Amniotic stem cell (primary cell): ENCODE measurements around the gene BROX.
A peak's percentile ranks its signal among the peaks of the same experiment; 100 is the strongest.
"Not testable (repeated sequence)": the region's sequence is repeated elsewhere in the genome, so short reads cannot be mapped to it uniquely, and the experiment has no call there.

Experiments used
- DNase-seq: peaks from one replicate; lab custom pipeline; 2025; lab: John Stamatoyannopoulos, UW

The BROX gene

DNA sequence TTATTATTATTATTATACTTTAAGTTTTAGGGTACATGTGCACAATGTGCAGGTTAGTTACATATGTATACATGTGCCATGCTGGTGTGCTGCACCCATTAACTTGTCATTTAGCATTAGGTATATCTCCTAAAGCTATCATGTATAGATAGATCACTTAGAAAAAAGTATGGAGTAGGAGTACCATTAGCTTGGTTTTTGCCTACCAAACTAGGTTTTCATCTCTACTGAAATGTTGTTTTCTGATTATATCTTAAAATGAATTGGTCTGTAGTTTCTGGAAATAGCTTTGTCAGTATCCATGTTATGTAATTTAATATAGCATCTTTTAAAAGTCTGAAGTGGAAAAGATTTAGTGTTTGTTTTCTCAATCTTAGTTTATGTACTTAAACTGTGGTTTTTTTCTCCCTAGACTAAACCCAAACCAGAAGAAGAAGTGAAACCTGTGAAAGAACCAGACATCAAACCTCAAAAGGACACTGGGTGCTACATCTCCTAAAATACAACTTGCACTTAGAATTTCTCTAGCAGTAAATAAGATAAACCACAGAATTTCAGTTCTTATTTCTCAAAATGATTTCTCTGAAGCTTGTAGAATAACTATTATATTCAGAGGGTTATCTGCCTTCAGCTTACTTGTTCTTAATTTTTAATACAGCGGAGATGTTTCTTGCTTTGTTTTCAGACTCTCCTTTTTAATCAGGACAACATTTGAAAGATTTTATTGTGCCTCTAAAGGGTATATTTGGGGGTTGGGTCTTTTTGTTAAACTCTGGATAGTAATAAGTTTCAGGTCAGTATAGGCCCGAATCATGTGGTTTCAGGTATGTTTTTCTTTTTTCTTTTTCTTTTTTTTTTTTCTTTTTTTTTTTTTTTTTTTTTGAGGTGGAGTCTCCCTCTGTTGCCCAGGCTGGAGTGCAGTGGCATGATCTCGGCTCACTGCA, 20.1 kb downstream of the BROX start:
- DNase-seq = no peak

DNA sequence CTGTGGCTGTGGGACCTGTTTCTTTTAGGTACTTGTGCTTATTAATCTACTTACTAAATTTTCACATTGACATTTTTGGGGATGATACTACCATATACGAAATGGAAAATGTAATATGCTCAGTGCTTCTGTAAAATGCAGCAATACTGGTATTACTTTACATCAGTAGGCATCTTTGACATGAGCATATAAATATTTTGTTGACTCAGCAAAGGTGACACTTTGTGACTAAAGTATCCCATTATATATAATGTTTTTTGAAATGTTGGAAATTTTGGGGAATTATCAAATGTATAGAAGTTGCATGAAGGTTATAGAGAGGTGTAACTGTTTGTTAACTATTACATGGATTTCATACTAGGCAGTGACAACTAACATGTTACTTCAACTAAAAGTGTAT, 22.4 kb downstream of the BROX start:
- DNase-seq = no peak

DNA sequence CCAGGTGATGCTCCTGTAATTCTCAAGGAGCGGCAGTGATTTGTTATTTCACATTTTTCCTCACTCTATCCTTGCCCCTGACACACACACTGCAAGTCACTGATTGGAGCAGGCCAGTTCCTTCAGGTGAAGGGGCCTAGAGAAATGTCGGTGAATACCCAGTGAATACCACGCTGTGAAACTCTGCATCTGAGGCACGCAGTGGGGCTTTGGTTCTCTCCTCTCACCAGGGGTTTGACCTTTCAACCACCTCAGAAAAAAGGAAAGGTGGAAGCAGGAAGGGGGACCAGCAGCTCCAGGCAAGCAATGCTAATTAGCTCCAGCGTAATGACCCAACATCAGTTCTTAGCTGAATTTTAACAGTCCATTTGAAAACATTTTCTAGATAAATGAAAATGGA, 24.1 kb downstream of the BROX start:
- no peak for DNase-seq

DNA sequence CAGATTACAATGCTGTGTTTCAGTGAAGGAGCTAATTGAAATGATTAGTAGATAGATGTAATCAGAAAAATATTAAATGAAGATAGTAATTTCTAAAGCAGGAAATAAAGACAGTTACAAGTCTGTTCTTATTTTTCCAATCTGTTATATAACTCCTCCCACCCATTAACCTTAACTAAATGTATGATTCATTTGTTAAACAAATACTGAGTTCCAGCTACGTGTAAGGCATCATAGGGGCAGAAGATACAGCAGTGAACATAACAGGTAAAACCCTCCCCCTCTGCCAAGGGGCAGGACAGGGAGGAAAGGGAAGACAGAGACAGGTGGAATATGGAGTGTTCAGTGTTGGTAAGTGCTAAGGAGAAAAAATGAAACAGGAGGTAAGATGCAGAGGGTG, 24.6 kb downstream of the BROX start, which contains the start of gene FAM177B:
Gene FAM177B (plus strand): TSS at position 231 of the 400 bp plus-strand sequence. CDS start 9,344 bp downstream, outside the sequence.
- no peak for DNase-seq

DNA sequence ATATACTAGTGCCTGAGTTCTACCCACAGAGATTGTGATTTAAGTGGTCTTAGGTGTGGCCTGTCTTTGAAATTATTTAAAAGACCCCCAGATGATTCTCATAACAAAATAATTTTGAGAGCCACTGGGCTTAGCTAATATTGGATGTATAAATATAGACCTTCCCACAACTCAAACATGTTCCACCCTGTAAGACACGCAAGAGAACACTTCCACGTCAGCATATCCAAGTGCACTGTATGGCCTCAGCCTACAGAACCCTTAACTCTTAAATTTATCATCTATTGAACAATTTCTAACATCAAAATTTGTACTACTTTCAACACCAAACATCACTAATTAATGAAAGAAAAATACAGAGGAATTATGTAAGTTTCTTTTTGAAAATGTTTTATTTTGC, 27.1 kb downstream of the BROX start:
- DNase-seq = no peak

DNA sequence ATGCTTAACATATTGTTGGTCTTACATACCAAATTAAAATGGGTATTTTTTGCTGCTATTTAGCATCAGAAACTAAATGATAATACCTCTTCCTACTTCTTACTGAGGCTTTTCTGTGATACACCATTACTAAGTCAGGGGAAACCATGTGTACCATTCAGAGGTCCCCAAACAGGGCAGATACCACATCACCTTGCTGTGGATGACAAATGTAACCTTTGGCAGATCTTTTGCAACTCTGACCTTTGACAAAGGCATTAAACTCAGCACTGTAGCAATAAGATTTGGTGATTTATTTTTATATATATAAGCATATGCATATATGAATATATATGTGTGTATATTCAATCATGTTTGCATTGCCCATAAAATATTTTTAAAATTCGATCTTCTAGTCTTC, 27.6 kb downstream of the BROX start:
- DNase-seq = no peak

DNA sequence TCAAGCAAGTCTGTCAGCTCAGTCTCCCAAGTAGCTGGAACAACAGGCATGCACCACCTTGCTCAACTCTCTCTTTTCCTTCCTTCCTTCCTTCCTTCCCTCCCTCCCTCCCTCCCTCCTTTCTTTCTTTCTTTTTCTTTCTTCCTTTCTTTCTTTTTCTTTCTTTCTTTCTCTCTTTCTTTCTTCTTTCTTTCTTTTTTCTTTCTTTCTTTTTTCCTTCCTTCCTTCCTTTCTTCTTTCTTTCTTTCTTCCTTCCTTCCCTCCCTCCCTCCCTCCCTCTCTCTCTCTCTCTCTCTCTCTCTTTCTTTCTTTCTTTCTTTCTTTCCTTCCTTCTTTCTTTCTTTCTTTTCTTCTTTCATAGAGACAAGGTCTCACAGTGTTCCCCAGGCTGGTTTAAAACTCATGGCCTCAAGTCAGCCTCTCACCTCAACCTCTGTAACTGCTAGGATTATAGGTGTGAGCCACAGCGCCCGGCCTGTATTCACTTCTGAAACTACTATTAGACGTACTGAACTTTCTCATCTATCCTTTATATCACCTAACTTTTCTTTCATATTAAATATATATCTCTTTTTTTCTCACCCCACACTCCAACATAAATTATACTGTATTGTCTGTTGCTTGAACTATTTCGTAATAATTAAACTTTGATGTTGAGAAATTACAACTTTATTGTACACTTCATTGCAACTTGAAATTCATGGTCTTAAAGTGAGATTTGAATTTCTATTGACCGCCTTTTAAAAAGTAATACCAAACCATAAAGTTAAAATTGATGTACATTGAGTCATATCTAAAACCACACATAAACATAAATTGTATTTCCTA, 29.5 kb downstream of the BROX start:
- not testable (repeated sequence) for DNase-seq

DNA sequence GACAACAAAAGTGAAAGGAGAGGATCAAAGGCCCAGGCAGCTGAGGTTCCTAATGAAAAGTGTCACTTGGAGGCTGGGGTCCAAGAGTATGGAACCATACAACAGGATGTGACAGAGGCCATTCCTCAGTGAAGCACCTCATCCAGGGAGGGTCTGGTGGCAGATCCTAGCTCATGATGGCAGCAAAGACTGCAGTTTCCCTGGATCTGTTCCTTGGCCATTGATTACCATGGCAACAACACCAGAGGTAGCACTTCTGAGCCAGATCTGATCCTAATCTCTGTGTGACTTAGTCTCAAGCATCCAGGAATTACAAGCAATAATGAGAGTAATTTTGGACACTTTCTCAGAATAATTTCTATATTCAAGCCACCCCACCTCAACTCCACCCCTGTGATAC, 37.6 kb downstream of the BROX start:
- DNase-seq = no peak

DNA sequence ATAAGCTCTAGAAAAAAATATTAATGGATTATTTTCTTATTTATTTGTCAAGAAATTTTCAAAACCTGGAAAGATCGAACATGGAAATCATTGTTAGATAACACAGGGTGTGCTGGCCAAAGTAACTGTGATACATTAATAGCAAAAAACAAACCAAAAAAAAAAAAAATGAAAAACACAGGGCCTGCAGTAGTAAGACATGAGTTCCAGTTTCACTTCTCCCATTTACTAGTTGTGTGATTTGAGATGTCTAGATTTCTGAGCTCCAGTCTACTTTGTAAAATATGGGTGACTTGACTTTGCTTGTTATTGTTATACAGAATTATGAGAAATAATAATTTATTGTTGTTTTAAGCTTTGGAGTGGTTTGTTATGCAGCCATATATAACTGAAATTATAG, 38.3 kb downstream of the BROX start:
- DNase-seq = no peak

DNA sequence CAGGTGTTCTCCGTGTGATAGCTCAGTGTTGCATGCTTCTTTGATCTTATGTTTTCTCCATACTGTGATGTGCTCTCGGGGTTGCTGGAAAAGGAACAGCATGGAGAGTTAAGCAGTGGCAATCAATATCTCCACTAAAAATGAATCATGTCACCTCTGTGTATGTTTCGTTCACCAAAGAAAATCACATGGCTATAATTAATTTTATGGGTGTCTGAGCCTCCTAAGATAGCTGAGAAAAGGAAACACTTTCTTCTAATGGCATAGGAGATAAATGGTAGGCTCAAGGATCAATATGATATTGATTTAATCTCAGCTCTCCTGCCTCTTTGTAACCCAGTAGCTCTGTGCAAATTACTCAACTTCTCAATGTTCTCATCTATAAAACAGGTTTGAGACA, 38.9 kb downstream of the BROX start:
- no peak for DNase-seq

DNA sequence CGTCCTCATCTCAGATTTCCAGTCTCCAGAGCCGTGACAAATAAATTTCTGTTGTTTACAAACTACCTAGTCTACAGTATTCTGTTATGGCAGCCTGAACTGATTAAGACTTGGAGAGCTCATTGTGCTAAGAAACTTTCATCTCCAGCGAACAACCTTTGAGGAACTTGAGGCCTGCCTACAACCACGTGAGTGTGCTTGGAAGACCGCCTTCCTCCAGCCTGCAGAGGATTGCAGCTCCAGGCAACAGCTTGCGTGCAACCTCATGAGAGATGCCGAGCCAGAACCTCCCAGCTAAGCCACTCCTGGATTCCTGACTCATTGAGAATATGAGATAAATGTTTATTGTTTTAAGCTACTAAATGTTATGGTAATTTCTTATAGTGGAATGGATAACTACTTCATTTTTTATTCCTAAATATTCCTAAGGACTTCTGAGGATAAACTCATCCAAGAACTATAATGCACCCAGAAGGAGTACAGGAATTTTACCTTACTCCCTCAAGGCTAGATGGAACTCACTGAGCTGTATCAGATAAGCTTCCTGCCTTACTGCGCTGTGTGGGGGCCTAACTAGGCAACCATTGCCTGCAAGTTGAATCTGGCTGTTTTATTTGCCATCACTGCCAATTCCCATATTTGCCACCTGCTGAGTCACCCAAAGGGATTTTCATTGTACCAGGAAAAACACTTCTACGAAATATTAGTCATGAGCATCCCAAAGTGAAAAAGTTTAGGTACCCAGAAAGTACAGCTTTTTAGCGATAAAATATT, 42.2 kb downstream of the BROX start:
- DNase-seq = peak; percentile 94

DNA sequence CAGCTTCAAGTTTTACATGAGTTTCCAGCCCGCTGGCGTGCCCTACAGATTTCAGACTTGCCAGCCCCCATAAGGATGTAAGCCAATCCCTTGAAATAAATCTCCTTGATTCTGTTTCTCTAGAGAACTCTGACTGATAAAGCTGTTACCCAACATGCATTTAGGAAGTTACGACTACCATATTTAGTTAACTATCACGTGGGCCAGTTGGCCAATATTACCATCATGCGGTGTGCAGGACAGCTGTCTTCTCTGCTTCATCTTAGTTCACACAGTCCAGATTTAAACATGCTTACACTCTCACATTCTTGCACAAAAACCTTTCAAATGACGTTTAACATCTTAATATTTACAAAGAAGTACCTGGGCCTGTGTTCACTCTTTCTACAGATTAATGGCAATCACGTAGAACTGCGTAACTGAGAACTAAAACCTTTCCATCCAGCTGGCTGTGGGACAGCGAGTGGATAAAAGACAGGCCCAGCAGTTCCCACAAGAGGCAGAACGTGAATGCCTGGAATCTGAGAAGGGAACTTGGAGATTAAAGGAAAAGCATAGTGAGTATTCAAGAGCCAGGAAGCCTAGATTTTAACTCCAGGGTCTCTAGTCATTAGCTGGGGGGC, 45.4 kb downstream of the BROX start:
- no peak for DNase-seq

DNA sequence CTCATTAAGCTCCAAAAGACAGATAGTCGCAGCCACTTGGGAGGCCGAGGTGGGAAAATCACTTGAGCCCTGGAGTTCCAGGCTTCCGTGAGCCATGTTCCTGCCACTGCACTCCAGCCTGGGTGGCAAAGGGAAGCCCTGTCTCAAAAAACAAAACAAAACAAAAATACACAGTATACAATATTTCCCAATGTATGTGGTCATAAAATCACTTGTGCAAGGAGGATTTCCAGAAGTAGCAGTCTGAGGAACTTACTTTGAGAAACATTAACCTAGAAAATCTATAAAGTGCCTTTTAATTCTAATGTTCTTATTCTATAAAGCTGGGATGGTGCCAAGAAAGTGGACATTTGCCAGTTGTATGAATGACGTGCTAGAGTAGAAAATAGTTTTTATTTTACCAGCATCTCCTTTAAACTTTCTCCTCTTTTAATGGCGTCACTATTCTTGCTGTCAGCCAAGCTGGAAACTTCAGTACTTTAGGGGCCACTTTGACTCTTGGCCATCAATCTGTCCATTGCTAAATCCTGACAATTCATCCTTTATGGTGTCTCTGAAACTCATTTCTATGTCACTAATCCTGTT, 47.2 kb downstream of the BROX start:
- no peak for DNase-seq

DNA sequence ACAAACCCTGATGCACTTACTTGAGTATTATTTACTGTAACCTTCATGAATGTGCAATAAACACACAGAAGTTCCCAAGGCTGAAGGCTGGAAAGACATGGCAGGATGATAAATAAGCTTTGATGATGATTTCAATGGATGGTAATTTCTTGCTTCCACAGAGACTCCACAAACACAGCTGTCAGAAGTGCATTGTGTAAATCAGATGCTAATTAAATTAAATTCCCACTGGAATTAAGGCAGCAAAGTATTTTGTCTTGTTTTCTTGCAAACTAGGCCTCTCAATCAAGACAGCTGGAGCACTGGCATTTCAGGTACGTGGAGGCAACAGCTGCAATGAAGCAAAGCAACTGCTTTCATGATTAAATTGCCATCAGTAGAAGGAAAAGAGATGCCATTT, 48.7 kb downstream of the BROX start:
- no peak for DNase-seq

DNA sequence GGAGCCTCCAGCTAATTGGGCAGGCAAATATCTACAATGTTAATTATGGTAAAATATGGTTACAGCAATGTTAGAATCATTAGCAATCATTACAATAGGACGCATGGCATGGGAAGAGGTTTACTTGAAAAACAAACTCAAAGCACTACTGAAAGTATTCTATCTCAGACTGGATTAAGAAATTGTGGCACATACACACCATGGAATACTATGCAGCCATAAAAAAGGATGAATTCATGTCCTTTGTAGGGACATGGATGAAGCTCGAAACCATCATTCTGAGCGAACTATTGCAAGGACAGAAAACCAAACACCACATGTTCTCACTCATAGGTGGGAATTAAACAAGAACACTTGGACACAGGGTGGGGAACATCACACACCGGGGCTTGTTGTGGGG, 49.8 kb downstream of the BROX start:
- DNase-seq = not testable (repeated sequence)

DNA sequence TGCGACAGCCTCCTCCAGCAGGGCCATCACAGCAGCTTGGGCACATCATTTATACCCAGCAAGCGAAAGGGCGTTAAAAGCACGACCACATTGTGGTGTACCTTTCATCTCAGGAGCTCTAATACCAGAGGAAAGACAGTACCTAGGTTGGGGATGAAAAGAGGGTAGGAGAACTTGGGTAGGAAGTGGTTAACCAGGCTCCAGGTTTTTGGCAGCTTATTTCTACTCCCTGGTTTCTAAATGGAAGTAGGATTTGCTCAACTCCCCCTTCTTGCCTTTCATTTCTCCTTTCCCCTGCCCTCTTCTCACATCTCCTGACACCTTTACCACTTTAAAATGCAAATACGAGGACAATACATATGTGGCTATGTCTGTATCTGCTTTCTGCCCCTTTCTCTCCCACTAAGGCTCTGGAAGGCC, 54.8 kb downstream of the BROX start:
- no peak for DNase-seq

DNA sequence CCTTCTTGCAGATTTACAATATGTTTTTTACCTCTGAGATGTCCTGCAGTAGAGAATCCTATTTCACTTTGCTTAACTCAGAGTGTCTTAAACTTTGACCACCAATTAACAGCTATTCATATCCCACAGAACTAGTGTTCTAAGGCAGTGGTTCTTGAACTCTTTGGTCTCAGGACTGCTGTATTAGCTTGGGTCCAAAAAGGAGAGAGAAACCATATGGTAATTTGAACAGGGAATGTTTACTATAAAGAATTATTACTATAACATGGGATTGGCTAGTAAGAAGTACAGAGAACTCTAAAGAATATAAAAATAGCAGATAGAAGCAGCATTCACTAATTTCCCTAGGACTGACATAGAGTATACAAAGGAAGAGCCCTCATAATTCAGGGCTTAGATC, 56.2 kb downstream of the BROX start:
- no peak for DNase-seq

DNA sequence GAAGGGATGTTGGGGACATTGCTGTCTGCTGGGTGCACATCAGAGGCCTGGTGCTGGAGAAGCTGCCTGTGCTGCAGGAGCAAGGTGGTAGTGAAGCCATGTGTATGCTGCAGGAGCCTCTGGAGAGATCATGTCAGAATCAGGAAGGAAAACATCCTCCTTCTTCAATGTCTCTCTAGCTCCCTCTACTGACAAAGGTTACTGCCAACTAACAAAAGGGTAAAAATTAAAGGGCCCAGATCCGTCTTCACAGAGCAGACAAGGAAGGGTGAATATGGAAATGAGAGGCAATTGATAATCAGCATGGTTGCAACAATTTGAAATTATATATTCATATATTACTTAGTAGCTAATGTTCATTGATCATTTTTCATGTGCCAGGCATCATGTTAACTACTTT, 56.8 kb downstream of the BROX start:
- no peak for DNase-seq

DNA sequence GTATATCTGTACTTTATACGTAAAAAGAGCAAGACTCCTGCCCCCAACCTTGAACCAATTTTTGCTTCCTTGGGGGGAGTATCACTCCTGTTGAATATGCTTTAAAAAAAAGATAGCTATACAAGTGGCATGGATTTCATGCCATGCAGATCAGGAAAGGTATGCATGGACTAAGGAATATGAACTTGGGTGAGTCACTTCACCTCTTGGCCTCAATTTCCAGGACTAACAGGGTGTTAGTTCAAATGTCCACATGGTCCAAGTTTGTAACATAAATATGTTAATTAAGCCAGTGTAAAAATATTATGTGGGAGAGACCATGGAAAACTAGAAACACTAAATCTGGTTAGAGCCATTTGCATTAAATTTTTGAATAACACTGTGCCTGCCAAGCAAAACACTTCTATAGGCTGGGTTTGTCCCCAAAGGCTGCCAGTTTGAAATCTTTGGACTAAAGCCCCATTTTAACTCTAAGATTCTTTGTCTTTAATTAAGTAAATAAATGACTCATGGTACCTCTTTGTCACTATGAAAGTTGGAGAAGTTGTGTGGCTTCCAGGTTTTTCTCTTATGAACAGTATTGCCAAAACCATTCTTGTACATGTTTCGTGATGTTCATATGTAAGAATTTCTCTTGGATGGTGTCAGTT, 57.7 kb downstream of the BROX start:
- DNase-seq = no peak

DNA sequence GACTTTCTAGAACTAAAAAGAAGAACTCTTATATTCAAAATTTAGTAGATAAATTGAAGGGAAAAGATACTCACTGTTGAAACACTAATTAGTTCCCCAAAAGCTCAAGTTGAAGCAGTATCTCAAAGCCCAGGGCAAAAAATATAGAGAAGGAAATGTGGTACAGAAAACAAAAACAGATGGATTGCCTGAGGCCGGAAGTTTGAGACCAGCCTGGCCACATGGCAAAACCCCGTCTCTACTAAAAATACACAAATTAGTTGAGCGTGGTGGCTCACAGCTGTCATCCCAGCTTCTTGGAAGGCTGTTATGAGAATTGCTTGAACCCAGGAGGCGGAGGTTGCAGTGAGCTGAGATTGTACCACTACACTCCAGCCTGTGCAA, 60.6 kb downstream of the BROX start:
- no peak for DNase-seq

DNA sequence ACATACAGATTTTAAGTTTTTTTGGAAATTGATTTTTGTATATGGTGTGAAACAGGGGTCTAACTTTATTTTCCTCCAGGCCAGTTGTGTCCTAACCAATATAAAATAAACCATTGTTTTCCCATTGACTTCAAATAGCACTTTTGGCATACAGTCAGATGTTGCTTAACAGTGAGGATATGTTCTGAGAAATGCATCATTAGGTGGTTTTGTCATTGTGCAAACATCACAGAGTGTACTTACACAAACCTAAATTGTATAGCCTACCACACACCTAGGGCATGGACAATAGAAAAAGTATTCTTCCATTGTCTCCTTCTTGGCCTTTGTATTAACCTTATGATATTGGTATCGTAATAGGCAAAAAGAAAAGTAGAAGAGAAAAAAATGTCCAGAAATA, 65.1 kb downstream of the BROX start:
- DNase-seq = no peak
